Keratinocyte (primary cell): Measurements from ENCODE around the gene OTOA.

Experiments
- EZH2 ChIP-seq: IDR thresholded peaks from one replicate; pipeline ENCODE4 v1.6.1; 2012; ENCODE audit warnings: inconsistent platforms, mild to moderate bottlenecking, low read length, moderate library complexity
- TF ChIP-seq, protein P1 (sequence below), 3 experiments: IDR thresholded peaks in 1 of 3; conservative IDR thresholded peaks in 1 of 3; optimal IDR thresholded peaks in 1 of 3; 2 replicates in 2 of 3; 3 replicates in 1 of 3; pipeline versions ENCODE3 to v1.5.1; 2011; ENCODE audit warnings: low read length in 3 of 3, mild to moderate bottlenecking in 3 of 3, moderate library complexity in 2 of 3, control low read depth in 1 of 3, inconsistent platforms in 1 of 3; ENCODE audit not compliant: insufficient read depth in 2 of 3; ENCODE audit errors: extremely low read depth in 1 of 3

DNA sequence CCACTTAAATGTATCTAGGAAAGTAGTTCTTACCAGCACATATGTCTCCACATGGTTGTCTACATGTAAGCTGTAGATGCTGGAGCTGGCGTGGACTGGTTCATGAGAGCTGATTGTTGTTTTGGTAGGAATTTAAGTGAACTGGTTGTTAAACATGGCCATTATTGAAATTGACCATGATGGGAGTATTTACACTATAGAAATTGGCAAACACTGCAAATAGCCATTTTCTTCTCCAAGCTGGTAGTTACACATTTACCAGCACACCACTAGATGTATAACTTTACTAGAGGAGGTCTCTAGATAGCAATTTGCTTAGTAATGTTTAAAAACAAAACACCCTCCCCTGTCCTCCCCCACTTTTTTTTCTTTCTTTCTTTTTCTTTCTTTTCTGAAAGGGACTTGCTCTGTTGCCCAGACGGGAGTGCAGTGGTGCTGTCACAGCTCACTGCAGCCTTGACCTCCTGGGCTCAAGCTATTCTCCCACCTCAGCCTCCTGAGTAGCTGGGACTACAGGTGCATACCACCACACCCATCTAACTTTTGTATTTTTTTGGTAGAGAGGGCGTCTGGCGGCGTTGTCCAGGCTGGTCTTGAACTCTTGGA lies 35.5 kb upstream of the OTOA start:
- TF ChIP-seq, protein P1, sequence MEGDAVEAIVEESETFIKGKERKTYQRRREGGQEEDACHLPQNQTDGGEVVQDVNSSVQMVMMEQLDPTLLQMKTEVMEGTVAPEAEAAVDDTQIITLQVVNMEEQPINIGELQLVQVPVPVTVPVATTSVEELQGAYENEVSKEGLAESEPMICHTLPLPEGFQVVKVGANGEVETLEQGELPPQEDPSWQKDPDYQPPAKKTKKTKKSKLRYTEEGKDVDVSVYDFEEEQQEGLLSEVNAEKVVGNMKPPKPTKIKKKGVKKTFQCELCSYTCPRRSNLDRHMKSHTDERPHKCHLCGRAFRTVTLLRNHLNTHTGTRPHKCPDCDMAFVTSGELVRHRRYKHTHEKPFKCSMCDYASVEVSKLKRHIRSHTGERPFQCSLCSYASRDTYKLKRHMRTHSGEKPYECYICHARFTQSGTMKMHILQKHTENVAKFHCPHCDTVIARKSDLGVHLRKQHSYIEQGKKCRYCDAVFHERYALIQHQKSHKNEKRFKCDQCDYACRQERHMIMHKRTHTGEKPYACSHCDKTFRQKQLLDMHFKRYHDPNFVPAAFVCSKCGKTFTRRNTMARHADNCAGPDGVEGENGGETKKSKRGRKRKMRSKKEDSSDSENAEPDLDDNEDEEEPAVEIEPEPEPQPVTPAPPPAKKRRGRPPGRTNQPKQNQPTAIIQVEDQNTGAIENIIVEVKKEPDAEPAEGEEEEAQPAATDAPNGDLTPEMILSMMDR (optimal IDR thresholded peaks at IDR 0.05 in 1 of 3, IDR thresholded peaks at IDR 0.05 in 1 of 3, conservative IDR thresholded peaks at IDR 0.05 in 1 of 3; ENCODE audit: extremely low read depth in 1 of 3, insufficient read depth in 2 of 3, low read length in 3 of 3), result no peak
- TF ChIP-seq EZH2, result no peak
